ENCODE results near the gene GPRASP3.
"Not testable (repeated sequence)": the region's sequence is repeated elsewhere in the genome, so short reads cannot be mapped to it uniquely, and the experiment has no call there.

GPRASP3 gene, protein sequence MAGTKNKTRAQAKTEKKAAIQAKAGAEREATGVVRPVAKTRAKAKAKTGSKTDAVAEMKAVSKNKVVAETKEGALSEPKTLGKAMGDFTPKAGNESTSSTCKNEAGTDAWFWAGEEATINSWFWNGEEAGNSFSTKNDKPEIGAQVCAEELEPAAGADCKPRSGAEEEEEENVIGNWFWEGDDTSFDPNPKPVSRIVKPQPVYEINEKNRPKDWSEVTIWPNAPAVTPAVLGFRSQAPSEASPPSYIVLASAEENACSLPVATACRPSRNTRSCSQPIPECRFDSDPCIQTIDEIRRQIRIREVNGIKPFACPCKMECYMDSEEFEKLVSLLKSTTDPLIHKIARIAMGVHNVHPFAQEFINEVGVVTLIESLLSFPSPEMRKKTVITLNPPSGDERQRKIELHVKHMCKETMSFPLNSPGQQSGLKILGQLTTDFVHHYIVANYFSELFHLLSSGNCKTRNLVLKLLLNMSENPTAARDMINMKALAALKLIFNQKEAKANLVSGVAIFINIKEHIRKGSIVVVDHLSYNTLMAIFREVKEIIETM

DNA sequence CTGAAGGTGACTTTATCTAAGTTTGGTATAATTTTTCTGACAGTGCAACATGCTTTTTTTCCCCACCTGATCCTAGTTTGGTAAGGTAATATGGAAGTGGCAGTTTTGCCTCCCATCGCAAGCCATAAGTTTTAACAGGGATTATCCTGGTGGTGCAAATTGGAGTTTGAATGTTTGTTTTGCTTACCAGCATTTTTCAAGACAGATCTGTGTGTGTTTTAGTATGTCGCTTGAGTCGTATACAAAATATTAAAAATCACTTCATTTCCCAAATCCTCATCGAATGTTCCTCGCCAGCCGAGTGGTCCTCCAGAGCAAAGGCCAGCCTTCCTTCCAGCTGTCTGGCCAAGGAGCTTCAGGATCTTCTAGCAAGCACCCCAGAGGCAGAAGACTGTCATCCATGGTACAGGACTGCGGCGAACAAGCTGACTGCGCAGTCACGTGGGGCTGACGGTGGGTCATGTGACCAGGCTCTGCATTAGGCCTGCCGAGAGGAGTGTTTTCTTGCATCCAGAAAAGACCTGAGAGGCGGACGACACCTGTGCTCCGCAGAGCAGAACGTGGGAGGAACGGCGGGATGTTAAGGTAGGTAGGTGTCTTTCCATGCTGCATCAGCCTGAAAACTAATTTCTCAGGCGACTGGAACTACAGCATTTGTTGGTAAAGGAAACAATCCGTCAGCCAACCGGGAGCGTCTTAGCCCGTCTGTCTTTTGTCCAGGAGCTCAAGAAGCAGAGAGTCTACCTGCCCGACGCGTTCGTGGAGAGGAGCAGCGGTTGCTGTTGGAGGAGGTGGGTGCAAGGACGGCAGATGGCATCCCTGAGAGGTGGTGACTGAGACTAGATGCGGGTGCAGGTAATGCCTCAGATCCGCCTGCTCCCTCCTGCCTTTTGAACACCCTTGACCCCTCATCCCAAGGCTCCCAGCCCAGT lies at the start of gene GPRASP3:
GPRASP3 (plus strand) TSS at position 507 of the 932 bp plus-strand sequence. CDS start 28,253 bp downstream, outside the sequence.
- intact Hi-C loops (cut with micrococcal nuclease): no loop called here
- peak within 1 kb of the TSS; percentile 72 for H3K4me3 Mint-ChIP-seq
- H3K9me3 Mint-ChIP-seq: no peaks in the 10 kb centered on the region
- peaks cover 8% of the 10 kb centered on the region for H3K27me3 Mint-ChIP-seq
- H3K36me3 Mint-ChIP-seq (ENCODE audit: low read depth): no peaks in the 10 kb centered on the region
- H3K27ac Mint-ChIP-seq: peak within 1 kb of the TSS; percentile 4
- peaks cover 10% of the 10 kb centered on the region for H3K4me1 Mint-ChIP-seq (ENCODE audit: low read depth)

DNA sequence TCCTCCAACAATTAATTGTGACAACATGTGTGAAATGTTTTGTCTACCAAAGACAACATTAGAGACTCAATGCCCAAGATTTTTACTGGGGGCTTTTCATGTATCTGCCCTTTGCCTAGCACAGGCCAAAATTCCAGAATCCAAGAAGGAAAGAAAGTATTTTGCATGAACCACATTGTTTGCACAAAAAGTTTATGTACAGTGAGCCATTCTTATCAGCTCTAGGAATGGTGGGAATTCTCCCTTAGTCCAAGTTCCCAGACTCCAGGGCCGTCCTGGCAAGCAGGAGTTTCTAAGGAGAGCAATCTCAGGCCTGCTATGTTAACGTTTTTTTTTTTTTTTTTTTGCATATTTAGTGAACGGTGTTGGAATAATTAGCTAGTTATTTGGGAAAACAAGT lies 47.7 kb upstream of the GPRASP3 start:
- no peak overlapping the region for H3K4me3 Mint-ChIP-seq
- H3K27me3 Mint-ChIP-seq: no peaks in the 10 kb centered on the region
- intact Hi-C loops (cut with micrococcal nuclease): no loop called here
- H3K9me3 Mint-ChIP-seq: peaks cover 3% of the 10 kb centered on the region
- no peak overlapping the region for H3K27ac Mint-ChIP-seq
- H3K36me3 Mint-ChIP-seq (ENCODE audit: low read depth): no peaks in the 10 kb centered on the region
- H3K4me1 Mint-ChIP-seq (ENCODE audit: low read depth): peaks cover 8% of the 10 kb centered on the region

DNA sequence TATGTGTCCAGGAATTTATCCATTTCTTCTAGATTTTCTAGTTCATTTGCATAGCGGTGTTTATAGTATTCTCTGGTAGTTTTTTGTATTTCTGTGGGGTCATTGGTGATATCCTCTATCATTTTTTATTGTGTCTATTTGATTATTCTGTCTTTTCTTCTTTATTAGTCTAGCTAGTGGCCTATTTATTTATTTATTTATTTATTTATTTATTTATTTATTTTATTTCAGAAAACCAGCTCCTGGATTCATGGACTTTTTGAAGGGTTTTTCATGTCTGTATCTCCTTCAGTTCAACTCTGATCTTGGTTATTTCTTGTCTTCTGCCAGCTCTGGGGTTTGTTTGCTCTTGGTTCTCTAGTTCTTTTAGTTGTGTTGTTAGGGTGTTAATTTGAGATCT lies 43.1 kb upstream of the GPRASP3 start:
- intact Hi-C loops (cut with micrococcal nuclease); H3K4me1 Mint-ChIP-seq (ENCODE audit: low read depth); H3K36me3 Mint-ChIP-seq (ENCODE audit: low read depth); H3K4me3 Mint-ChIP-seq; H3K27me3 Mint-ChIP-seq; H3K27ac Mint-ChIP-seq: not testable (repeated sequence)
- peaks cover 15% of the 10 kb centered on the region for H3K9me3 Mint-ChIP-seq

DNA sequence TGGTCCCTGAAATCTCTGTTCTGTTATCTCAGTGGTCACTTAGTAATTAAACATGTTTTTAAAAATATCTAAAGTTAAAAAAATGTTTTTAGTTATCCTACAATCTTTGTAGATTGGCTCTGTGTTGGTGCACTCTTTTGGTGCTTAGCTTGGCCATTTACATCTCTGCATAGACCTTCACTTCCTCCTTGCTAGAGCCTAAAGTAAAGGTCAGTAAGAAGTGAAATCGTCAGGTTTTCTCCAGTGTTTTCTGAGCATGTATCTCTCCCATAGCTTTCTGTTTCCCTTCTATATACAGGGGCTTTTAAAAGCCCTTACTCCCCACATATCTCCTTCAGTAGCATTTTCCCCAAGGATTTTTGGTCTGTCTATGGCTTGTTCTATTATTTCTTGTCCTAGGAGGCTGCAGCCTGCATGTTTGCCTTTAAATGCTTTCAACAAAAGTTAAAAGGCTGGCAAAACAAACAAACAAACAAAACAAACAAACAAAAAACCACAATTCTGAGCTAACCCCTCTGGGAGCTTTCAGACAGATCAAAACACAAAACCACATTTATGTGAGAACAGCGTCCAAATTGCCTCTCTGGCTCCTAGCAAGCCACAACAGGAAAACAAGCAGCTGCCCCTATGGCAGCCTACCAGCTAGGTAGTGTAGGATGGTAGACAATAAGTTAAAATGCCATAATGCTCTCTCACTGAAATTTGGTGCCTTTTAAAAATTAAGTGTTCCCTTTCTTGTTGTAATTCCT lies 35.6 kb upstream of the GPRASP3 start:
- peaks cover 36% of the 10 kb centered on the region for H3K9me3 Mint-ChIP-seq
- intact Hi-C loops (cut with micrococcal nuclease): no loop called here
- no peaks in the 10 kb centered on the region for H3K4me1 Mint-ChIP-seq (ENCODE audit: low read depth)
- no peak overlapping the region for H3K4me3 Mint-ChIP-seq
- H3K27ac Mint-ChIP-seq: no peak overlapping the region
- no peaks in the 10 kb centered on the region for H3K27me3 Mint-ChIP-seq
- H3K36me3 Mint-ChIP-seq (ENCODE audit: low read depth): peaks cover 8% of the 10 kb centered on the region

DNA sequence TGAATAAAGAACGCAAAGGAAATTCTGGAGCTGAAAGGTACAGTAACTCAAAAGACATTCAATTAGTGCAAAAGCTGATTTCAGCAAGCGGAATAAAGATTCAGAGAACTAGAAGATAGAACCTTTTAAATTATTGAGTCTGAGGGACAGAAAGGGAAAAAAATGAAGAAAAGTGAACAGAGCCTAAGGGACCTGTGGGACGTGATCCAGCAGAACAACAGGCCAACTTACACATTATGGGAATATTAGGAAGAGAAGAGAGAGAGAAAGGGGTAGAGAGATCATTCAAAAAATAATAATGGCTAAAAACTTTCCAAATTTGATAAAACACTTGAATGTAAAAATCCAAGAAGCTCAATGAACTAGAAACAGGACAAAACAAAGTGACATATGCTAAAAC lies 25.8 kb upstream of the GPRASP3 start:
- no peak overlapping the region for H3K4me3 Mint-ChIP-seq
- H3K27ac Mint-ChIP-seq: no peak overlapping the region
- H3K36me3 Mint-ChIP-seq (ENCODE audit: low read depth): no peaks in the 10 kb centered on the region
- H3K9me3 Mint-ChIP-seq: peaks cover 9% of the 10 kb centered on the region
- H3K4me1 Mint-ChIP-seq (ENCODE audit: low read depth): no peaks in the 10 kb centered on the region
- no peaks in the 10 kb centered on the region for H3K27me3 Mint-ChIP-seq
- intact Hi-C loops (cut with micrococcal nuclease): no loop called here

- Mint-ChIP-seq H3K36me3 (ENCODE audit: low read depth) (no peaks in the 10 kb centered on the region), H3K4me1 (ENCODE audit: low read depth) (no peaks in the 10 kb centered on the region), H3K4me3 (no peak overlapping the region), H3K27ac (no peak overlapping the region), H3K9me3 (no peaks in the 10 kb centered on the region), H3K27me3 (no peaks in the 10 kb centered on the region)
- intact Hi-C loops (cut with micrococcal nuclease): no loop called here
Measured at GRCh38 chrX:102696306-102696705, 24.2 kb upstream of the GPRASP3 start.

- Mint-ChIP-seq H3K4me1 (ENCODE audit: low read depth) (no peaks in the 10 kb centered on the region), H3K27ac (no peak overlapping the region), H3K4me3 (no peak overlapping the region), H3K27me3 (no peaks in the 10 kb centered on the region), H3K36me3 (ENCODE audit: low read depth) (no peaks in the 10 kb centered on the region), H3K9me3 (no peaks in the 10 kb centered on the region)
- intact Hi-C loops (cut with micrococcal nuclease): no loop called here
Measured at GRCh38 chrX:102697494-102697893, 23.0 kb upstream of the GPRASP3 start.

DNA sequence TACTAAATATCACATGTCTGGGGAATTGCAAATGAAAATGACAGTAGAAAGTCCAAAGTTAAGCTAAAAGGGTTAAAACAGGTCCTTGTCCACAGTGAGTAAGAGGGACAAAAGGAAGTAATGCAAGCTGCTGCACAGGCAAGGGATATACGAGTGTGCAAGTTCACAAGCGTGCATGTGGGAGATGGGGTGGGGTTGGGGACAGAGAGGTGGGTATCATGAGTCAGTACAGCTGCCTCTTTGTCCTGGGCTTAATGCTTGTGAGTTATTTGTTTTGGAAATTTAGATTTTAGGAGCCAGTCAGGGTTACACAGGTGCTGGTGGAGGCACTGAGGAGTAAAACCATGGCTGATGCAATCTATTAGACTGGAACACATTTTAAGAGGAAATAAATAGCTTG lies 11.6 kb upstream of the GPRASP3 start:
- Mint-ChIP-seq H3K27me3 (peaks cover 53% of the 10 kb centered on the region), H3K9me3 (no peaks in the 10 kb centered on the region), H3K36me3 (ENCODE audit: low read depth) (no peaks in the 10 kb centered on the region), H3K4me1 (ENCODE audit: low read depth) (peaks cover 5% of the 10 kb centered on the region), H3K4me3 (no peak overlapping the region), H3K27ac (no peak overlapping the region)
- intact Hi-C loops (cut with micrococcal nuclease): no loop called here

GRCh38 chrX:102711872-102712215 lies 8.7 kb upstream of the GPRASP3 start:
- Mint-ChIP-seq H3K36me3 (ENCODE audit: low read depth) (no peaks in the 10 kb centered on the region), H3K27ac (no peak overlapping the region), H3K27me3 (peaks cover 48% of the 10 kb centered on the region), H3K4me1 (ENCODE audit: low read depth) (peaks cover 5% of the 10 kb centered on the region), H3K4me3 (no peak overlapping the region), H3K9me3 (no peaks in the 10 kb centered on the region)
- intact Hi-C loops (cut with micrococcal nuclease): no loop called here

GRCh38 chrX:102712216-102712966 lies 8.2 kb upstream of the GPRASP3 start, which contains the start of gene GPRASP2:
GPRASP2 (plus strand) TSS chrX:102712448; CDS start chrX:102714870, 2,422 bp downstream.
- Mint-ChIP-seq H3K9me3 (no peaks in the 10 kb centered on the region), H3K4me3 (peak within 1 kb of the TSS; percentile 76), H3K27ac (no peak within 1 kb of the TSS), H3K36me3 (ENCODE audit: low read depth) (no peaks in the 10 kb centered on the region), H3K4me1 (ENCODE audit: low read depth) (peaks cover 5% of the 10 kb centered on the region), H3K27me3 (peaks cover 47% of the 10 kb centered on the region)
- intact Hi-C loops (cut with micrococcal nuclease): no loop called here

- Mint-ChIP-seq H3K27me3 (peaks cover 45% of the 10 kb centered on the region), H3K27ac (no peak overlapping the region), H3K36me3 (ENCODE audit: low read depth) (no peaks in the 10 kb centered on the region), H3K9me3 (no peaks in the 10 kb centered on the region), H3K4me1 (ENCODE audit: low read depth) (peaks cover 5% of the 10 kb centered on the region), H3K4me3 (peak overlapping the region; percentile 76)
- intact Hi-C loops (cut with micrococcal nuclease): no loop called here
Measured at GRCh38 chrX:102712981-102713625, 7.4 kb upstream of the GPRASP3 start.

- H3K27ac Mint-ChIP-seq: no peak overlapping the region
- H3K4me1 Mint-ChIP-seq (ENCODE audit: low read depth): peaks cover 5% of the 10 kb centered on the region
- no peak overlapping the region for H3K4me3 Mint-ChIP-seq
- peaks cover 35% of the 10 kb centered on the region for H3K27me3 Mint-ChIP-seq
- intact Hi-C loops (cut with micrococcal nuclease): no loop called here
- H3K36me3 Mint-ChIP-seq (ENCODE audit: low read depth): no peaks in the 10 kb centered on the region
- no peaks in the 10 kb centered on the region for H3K9me3 Mint-ChIP-seq
Measured at GRCh38 chrX:102714994-102715393, 5.5 kb upstream of the GPRASP3 start.

GRCh38 chrX:102715967-102716366 lies 4.6 kb upstream of the GPRASP3 start:
- no peak overlapping the region for H3K4me3 Mint-ChIP-seq
- peaks cover 14% of the 10 kb centered on the region for H3K4me1 Mint-ChIP-seq (ENCODE audit: low read depth)
- no peaks in the 10 kb centered on the region for H3K36me3 Mint-ChIP-seq (ENCODE audit: low read depth)
- H3K27me3 Mint-ChIP-seq: peaks cover 31% of the 10 kb centered on the region
- no peaks in the 10 kb centered on the region for H3K9me3 Mint-ChIP-seq
- intact Hi-C loops (cut with micrococcal nuclease): no loop called here
- no peak overlapping the region for H3K27ac Mint-ChIP-seq
